Kidney (tissue), 14 donors: ENCODE data around the gene EXOSC1. TPM values are rescaled to one million over a fixed set of nuclear protein-coding genes. Genes with fewer than 3 reads are reported as not detected.
"Not testable (repeated sequence)": the region's sequence is repeated elsewhere in the genome, so short reads cannot be mapped to it uniquely, and the experiment has no call there.

Experiments used
- DNase-seq, 5 donors: peaks; one replicate each; pipeline ENCODE4 v3.0.0-alpha.2; 2013 to 2020
- FAIRE-seq: peaks from 2 replicates; lab custom pipeline; 2012; peaks lifted over from hg19 to GRCh38; lab: Jason Lieb, UNC
- H3K27ac ChIP-seq, 2 donors: one replicate each; pipeline ENCODE4 v1.7.0; 2013; ENCODE audit warnings: low read depth in 2 of 2, low read length in 2 of 2, inconsistent platforms in 1 of 2
- H3K27me3 ChIP-seq: one replicate; pipeline ENCODE4 v1.7.1; 2013; ENCODE audit warnings: low read length, inconsistent platforms; ENCODE audit not compliant: control insufficient read depth, insufficient read depth
- H3K36me3 ChIP-seq, 3 donors: one replicate each; pipeline versions ENCODE4 v1.7.0 to v1.7.1; 2013; ENCODE audit warnings: low read length in 3 of 3, control low read depth in 1 of 3, inconsistent platforms in 1 of 3; ENCODE audit not compliant: insufficient read depth in 3 of 3, control insufficient read depth in 2 of 3
- H3K4me1 ChIP-seq, 3 donors: one replicate each; pipeline versions ENCODE4 v1.7.0 to v1.7.1; 2013; ENCODE audit warnings: low read length in 3 of 3, inconsistent platforms in 1 of 3, low read depth in 1 of 3; ENCODE audit not compliant: control insufficient read depth in 2 of 3, insufficient read depth in 2 of 3
- H3K4me3 ChIP-seq, 3 donors: one replicate each; pipeline versions ENCODE4 v1.7.0 to v1.8.1; 2013; ENCODE audit warnings: low read length in 3 of 3, control low read depth in 1 of 3, inconsistent platforms in 1 of 3
- H3K9ac ChIP-seq, 3 donors: one replicate each; pipeline versions ENCODE4 v1.7.0 to v1.7.1; 2013; ENCODE audit warnings: low read length in 3 of 3, control low read depth in 1 of 3, inconsistent platforms in 1 of 3
- H3K9me3 ChIP-seq, 3 donors: one replicate each; pipeline versions ENCODE4 v1.7.0 to v1.7.1; 2013; ENCODE audit warnings: low read length in 3 of 3, control low read depth in 1 of 3, inconsistent platforms in 1 of 3; ENCODE audit not compliant: control insufficient read depth in 2 of 3, insufficient read depth in 1 of 3
- intact Hi-C: fragments of 100-400 bp; cut with DNase I; formaldehyde crosslinking; loops from one replicate; pipeline ENCODE4 v1.11.1; 2022
- polyA plus RNA-seq: library from polyadenylated mRNA; stranded (reverse); fragments of 350-450 nt; fragmentation: Illumina TruSeq; extraction: RNeasy Lipid Tissue Mini Kit (QIAGEN cat#74804); gene quantifications from one replicate; pipeline ENCODE4 v1.2.3, GENCODE V29; 2014; ENCODE audit warnings: low read depth, low replicate concordance; ENCODE audit not compliant: insufficient read depth
- total RNA-seq: library from RNA; stranded (reverse); fragmentation: NEBNext Ultra II Directional; extraction: Animal tissue kit (Norgen Biotek cat#: 25700); gene quantifications from one replicate; pipeline ENCODE4 v1.2.1, GENCODE V29; 2021
- TF ChIP-seq, protein P1 (sequence below): IDR thresholded peaks from 3 replicates; pipeline ENCODE4 v1.5.1; 2012; ENCODE audit warnings: mild to moderate bottlenecking, moderate library complexity, borderline replicate concordance; ENCODE audit not compliant: insufficient read depth; ENCODE audit errors: extremely low read depth
- donor health status: control.
- donor health status: control.
- donor health status: control.
- donor health status: control.
- donor health status: control.
- donor health status: DM: yes; HTN: yes; CAD: no.
- donor health status: Normal renal cell carcinoma (clear cell type).

The EXOSC1 gene
- total and polyA plus RNA-seq, 2 donors from 2014 or later, result 28.8 to 40.9 TPM

DNA sequence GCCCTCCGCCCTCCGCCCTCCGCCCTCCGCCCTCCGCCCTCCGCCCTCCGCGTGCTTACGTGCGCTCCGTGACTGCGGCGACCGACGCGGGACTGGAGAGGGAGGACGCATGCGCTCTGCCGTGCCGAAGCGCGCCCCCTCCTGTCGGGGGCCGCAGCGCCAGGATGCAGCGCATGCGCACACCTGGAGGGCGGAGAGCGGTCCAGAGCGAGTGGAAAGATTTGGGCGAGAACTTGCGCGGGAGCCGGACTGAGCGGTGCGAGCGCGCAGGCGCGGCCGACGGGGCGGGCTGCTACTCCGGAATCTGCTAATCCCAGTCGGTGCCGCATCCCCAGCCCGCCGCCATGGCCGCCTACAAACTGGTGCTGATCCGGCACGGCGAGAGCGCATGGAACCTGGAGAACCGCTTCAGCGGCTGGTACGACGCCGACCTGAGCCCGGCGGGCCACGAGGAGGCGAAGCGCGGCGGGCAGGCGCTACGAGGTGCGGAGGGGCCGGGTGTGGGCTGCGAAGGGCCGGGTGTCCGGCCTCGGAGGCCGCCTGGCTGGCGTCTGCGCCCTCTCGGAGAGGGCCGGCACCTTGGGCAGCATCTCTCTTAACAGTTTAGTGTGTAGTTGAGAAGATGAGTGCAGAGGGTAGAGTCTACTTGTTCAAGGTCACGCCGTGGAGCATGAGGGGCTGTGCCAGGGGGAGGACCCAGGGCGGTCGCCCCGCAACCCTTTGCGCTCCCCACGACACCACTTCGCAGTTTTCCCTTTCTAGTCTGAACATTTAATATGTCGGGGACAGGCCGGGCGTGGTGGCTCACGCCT is 19.6 kb downstream of the EXOSC1 start, which contains the start of gene PGAM1:
Gene PGAM1, plus strand, starts transcription at position 228 of the 812 bp plus-strand sequence. Its CDS starts 117 bp downstream, at position 345.
- intact Hi-C loops, result no loop called here
- no peaks in the 10 kb centered on the region for H3K9me3 ChIP-seq
- DNase-seq (peak; percentile 97 to 99 (median 98)), FAIRE-seq (no peak)
- peaks cover 4 to 13% (median 7%) of the 10 kb centered on the region in 3 donors for H3K36me3 ChIP-seq
- H3K27me3 ChIP-seq, result no peaks in the 10 kb centered on the region
- H3K4me3 ChIP-seq, result peak within 1 kb of the TSS; percentile 81 to 94 (median 91)
- TF ChIP-seq, protein P1, sequence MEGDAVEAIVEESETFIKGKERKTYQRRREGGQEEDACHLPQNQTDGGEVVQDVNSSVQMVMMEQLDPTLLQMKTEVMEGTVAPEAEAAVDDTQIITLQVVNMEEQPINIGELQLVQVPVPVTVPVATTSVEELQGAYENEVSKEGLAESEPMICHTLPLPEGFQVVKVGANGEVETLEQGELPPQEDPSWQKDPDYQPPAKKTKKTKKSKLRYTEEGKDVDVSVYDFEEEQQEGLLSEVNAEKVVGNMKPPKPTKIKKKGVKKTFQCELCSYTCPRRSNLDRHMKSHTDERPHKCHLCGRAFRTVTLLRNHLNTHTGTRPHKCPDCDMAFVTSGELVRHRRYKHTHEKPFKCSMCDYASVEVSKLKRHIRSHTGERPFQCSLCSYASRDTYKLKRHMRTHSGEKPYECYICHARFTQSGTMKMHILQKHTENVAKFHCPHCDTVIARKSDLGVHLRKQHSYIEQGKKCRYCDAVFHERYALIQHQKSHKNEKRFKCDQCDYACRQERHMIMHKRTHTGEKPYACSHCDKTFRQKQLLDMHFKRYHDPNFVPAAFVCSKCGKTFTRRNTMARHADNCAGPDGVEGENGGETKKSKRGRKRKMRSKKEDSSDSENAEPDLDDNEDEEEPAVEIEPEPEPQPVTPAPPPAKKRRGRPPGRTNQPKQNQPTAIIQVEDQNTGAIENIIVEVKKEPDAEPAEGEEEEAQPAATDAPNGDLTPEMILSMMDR, result peak; percentile 68
- H3K27ac ChIP-seq, result peak within 1 kb of the TSS; percentile 83 to 86
- H3K4me1 ChIP-seq, result peaks cover 0 to 15% (median 7%) of the 10 kb centered on the region in 3 donors
- peak within 1 kb of the TSS; percentile 75 to 92 (median 87) for H3K9ac ChIP-seq

DNA sequence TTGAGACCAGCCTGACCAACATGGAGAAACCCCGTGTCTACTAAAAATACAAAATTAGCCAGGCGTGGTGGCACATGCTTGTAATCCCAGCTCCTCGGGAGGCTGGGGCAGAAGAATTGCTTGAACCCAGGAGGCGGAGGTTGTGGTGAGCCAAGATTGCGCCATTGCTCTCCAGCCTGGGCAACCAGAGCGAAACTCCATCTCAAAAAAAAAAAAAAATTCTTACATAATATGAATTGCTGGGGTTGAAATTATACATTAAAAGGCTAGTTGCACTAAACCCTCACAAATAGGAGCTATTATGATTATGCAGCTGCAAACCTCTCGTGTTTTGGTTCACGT is 22.1 kb downstream of the EXOSC1 start:
- DNase-seq, H3K9me3 ChIP-seq, H3K36me3 ChIP-seq, H3K27me3 ChIP-seq, FAIRE-seq, H3K27ac ChIP-seq, intact Hi-C loops, H3K4me3 ChIP-seq, H3K9ac ChIP-seq: not testable (repeated sequence)
- H3K4me1 ChIP-seq, result peaks cover 0 to 17% (median 7%) of the 10 kb centered on the region in 3 donors

DNA sequence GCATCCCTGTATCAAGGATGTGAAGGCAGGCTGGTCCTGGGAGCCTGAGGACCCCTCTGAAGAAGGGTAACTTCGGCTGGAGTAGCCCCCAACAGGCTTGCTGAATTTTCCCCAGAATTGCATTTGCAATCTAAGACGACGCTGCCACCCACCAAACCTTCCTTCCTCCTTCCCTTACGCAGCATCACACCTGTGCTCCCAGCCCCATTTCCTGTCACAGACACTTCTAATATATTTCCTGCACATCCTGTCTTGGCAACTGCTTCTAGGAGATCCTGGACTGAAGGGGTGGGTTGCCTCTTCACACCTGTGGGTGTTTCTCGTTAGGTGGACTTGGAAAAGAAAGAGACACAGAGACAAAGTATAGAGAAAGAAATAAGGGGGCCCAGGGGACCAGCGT is 29.2 kb downstream of the EXOSC1 start:
- H3K9me3 ChIP-seq, result no peaks in the 10 kb centered on the region
- H3K4me3 ChIP-seq, result no peak overlapping the region
- intact Hi-C loops, result no loop called here
- DNase-seq, result no peak
- H3K4me1 ChIP-seq, result peaks cover 0 to 7% (median 6%) of the 10 kb centered on the region in 3 donors
- TF ChIP-seq, protein P1, result no peak
- H3K9ac ChIP-seq, result no peak overlapping the region
- no peaks in the 10 kb centered on the region for H3K36me3 ChIP-seq
- no peaks in the 10 kb centered on the region for H3K27me3 ChIP-seq
- FAIRE-seq, result no peak
- no peak overlapping the region for H3K27ac ChIP-seq

DNA sequence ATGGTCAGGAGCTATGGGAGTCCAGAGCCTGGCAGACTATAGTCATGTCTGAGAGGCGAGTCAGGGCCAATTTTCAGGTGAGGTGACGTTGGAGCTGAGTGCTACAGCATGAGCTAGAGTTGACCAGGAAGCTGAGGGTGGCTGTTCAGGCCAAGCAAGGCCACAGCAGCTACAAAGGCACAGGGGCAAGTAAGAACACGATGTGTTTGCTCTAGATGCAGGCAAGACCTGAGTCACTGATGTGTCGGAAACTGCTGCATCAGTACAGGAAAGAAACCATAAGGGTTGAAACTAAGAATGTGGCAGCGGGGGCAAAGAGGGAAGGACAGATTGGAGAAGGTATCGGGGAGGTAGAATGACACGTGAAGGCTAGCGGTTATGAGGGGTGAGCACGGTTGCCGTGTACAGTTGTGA is 32.9 kb downstream of the EXOSC1 start:
- no peak overlapping the region for H3K4me3 ChIP-seq
- TF ChIP-seq, protein P1, result no peak
- FAIRE-seq (no peak), DNase-seq (peak in 1 of 5 donors; percentile 38)
- H3K27me3 ChIP-seq, result no peaks in the 10 kb centered on the region
- no peaks in the 10 kb centered on the region for H3K36me3 ChIP-seq
- H3K4me1 ChIP-seq, result no peaks in the 10 kb centered on the region
- H3K27ac ChIP-seq, result no peak overlapping the region
- intact Hi-C loops, result no loop called here
- no peak overlapping the region for H3K9ac ChIP-seq
- H3K9me3 ChIP-seq, result no peaks in the 10 kb centered on the region
